Lower lobe of right lung (tissue), 2 donors: ENCODE results near the gene CEACAM21. TPM values are rescaled to one million over a fixed set of nuclear protein-coding genes. Genes with fewer than 3 reads are reported as not detected.

ENCODE experiments used
- ATAC-seq, 2 donors: fragments of 200-7000 bp; cut with Tn5 transposase; one replicate each; pipeline ENCODE4 v1.9.1; 2020 to 2022; ENCODE audit warnings: mild to moderate bottlenecking in 2 of 2, moderate library complexity in 2 of 2
- DNase-seq: peaks from one replicate; pipeline ENCODE4 v3.0.0-alpha.2; 2020
- H3K27ac ChIP-seq: fragments of 200-600 bp; one replicate; pipeline ENCODE4 v1.8.0; 2022
- H3K27me3 ChIP-seq: fragments of 200-600 bp; one replicate; pipeline ENCODE4 v1.8.0; 2022; ENCODE audit warnings: low read depth
- H3K36me3 ChIP-seq: fragments of 200-600 bp; one replicate; pipeline ENCODE4 v1.8.0; 2022; ENCODE audit warnings: mild to moderate bottlenecking
- H3K4me1 ChIP-seq: fragments of 200-600 bp; one replicate; pipeline ENCODE4 v1.8.0; 2022
- H3K4me3 ChIP-seq: fragments of 200-600 bp; one replicate; pipeline ENCODE4 v1.8.0; 2022; ENCODE audit warnings: mild to moderate bottlenecking
- H3K9me3 ChIP-seq: fragments of 200-600 bp; one replicate; pipeline ENCODE4 v1.8.0; 2022
- CTCF ChIP-seq: fragments of 200-600 bp; IDR thresholded peaks from one replicate; pipeline ENCODE4 v1.8.0; 2022; ENCODE audit warnings: antibody characterized with exemption, mild to moderate bottlenecking
- intact Hi-C: fragments of 100-400 bp; cut with DNase I; formaldehyde crosslinking; loops from one replicate; pipeline ENCODE4 v1.11.0; 2022
- total RNA-seq: library from RNA; stranded (reverse); fragmentation: NEBNext Ultra II Directional; extraction: Animal tissue kit (Norgen Biotek cat#: 25700); gene quantifications from one replicate; pipeline ENCODE4 v1.2.1, GENCODE V29; 2021
- donor health status: DM: no; HTN: yes; CAD: no; lungs with severe emphysema.

Gene CEACAM21
- total RNA-seq, 1 donor from 2014 or later: 28.8 TPM

DNA sequence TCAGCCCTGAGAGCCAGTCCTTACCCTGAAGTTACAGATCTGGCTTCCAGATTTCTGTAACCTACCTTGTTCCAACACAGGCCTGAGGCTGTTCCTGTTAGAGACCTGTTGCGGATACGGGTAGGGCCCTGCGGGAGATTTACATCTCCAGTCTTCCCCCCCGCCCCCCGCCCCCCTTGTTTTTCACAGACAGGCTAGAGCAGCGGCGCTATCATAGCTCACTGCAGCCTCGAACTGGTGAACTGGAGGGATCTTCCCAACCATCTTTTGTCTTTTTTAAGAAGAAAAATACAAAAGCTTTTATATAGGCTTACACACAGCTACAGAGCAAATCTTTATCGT, 10.6 kb upstream of the CEACAM21 start:
- Histone ChIP-seq H3K4me3 (no peak overlapping the region), H3K36me3 (no peaks in the 10 kb centered on the region), H3K27me3 (peaks cover 41% of the 10 kb centered on the region), H3K4me1 (peaks cover 21% of the 10 kb centered on the region), H3K9me3 (no peaks in the 10 kb centered on the region), H3K27ac (no peak overlapping the region)
- DNase-seq (no peak), ATAC-seq (no peak)
- intact Hi-C loops: loop anchor here (10.0 kb wide), 1 partner anchor 111 kb away; no protein-coding TSS in a partner anchor
- no peak for TF ChIP-seq CTCF

- no peak for DNase-seq
- intact Hi-C loops: loop anchor here (10.0 kb wide), 1 partner anchor 111 kb away; no protein-coding TSS in a partner anchor
- H3K27me3 ChIP-seq: peaks cover 42% of the 10 kb centered on the region
- no peaks in the 10 kb centered on the region for H3K9me3 ChIP-seq
- no peak overlapping the region for H3K27ac ChIP-seq
- no peak overlapping the region for H3K4me3 ChIP-seq
- H3K36me3 ChIP-seq: no peaks in the 10 kb centered on the region
- no peak for ATAC-seq
- no peak for TF ChIP-seq CTCF
- H3K4me1 ChIP-seq: peaks cover 21% of the 10 kb centered on the region
These were observed 10.0 kb upstream of the CEACAM21 start for GRCh38 chr19:41566001-41566400.

DNA sequence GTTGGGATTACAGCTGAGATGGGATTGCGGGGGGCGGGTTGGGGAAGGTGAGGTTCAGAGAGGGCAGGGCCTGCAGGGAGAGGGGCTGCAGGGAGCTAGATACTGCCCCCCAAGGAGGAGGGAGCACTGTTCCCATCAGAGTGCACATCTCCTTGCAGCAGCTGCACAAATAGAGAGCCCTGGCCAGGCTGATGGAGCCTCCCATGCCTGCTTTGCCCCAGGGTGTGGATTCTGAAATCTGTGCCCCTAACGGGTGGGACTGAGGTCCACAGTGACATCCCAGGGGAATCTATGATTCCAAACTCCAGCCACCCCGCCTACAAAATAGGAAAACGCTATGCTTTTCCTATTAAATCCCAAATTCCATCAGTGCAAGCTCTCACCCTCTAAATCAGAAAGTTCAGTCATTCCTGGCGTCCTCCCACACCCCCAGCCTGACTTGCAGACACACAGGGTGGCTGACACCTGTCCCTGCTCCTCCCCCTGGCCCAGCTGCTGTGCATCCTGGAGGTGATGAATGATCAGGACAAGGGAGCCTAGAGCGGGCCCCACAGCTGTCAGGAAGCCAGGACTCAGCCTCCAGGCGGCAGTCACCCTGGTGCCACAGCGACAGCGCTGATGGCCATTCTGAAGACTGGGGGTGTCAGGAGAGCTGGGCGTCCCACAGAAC, 6.3 kb upstream of the CEACAM21 start:
- Histone ChIP-seq H3K27ac (no peak overlapping the region), H3K4me1 (peaks cover 5% of the 10 kb centered on the region), H3K27me3 (peaks cover 29% of the 10 kb centered on the region), H3K4me3 (no peak overlapping the region), H3K9me3 (no peaks in the 10 kb centered on the region), H3K36me3 (no peaks in the 10 kb centered on the region)
- no peak for TF ChIP-seq CTCF
- intact Hi-C loops: loop anchor here (10.0 kb wide), 1 partner anchor 115 kb away; no protein-coding TSS in a partner anchor
- ATAC-seq (peak; percentile 7 to 33), DNase-seq (no peak)

DNA sequence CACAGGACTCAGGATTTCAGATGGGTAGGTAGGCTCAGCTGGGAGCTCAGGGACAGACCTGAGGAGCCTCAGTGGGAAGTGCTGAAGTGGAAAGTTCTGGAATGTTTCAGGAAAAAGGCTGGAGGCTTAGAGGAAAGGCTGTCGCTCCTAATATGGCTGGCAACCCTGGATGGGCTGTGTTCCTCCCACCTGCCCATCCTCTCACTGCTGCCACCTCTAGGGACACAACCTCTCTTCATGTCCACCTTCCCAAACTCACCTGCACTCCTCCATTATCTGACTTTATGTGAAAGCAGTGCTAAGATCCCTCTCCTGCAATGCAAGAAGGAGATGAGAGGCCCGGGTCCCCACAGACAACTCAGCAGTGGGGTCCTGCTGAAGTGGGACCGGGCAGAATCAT, 5.8 kb upstream of the CEACAM21 start:
- intact Hi-C loops: no loop called here

GRCh38 chr19:41570639-41571112, 5.3 kb upstream of the CEACAM21 start:
- peak; percentile 93 to 95 for ATAC-seq
- Histone ChIP-seq H3K36me3 (no peaks in the 10 kb centered on the region), H3K27me3 (peaks cover 19% of the 10 kb centered on the region), H3K4me1 (peaks cover 5% of the 10 kb centered on the region), H3K27ac (no peak overlapping the region), H3K9me3 (no peaks in the 10 kb centered on the region), H3K4me3 (no peak overlapping the region)
- intact Hi-C loops: no loop called here
- peak; percentile 91 for DNase-seq
- TF ChIP-seq CTCF: peak; percentile 87

More for the DNA sequence above, 5.8 kb upstream of the CEACAM21 start:
- ATAC-seq (no peak), DNase-seq (no peak)
- peaks cover 24% of the 10 kb centered on the region for H3K27me3 ChIP-seq
- H3K4me3 ChIP-seq: no peak overlapping the region
- H3K4me1 ChIP-seq: no peaks in the 10 kb centered on the region
- no peaks in the 10 kb centered on the region for H3K9me3 ChIP-seq
- no peaks in the 10 kb centered on the region for H3K36me3 ChIP-seq
- H3K27ac ChIP-seq: no peak overlapping the region
- TF ChIP-seq CTCF: no peak
